NCI-H1105 (cell line): ENCODE measurements around the gene RFX4.

Source experiments
- DNase-seq: peaks from one replicate; lab custom pipeline; 2025; lab: John Stamatoyannopoulos, UW

Gene RFX4

GRCh38 chr12:106764220-106764619, 181.4 kb downstream of the RFX4 start:
- DNase-seq, result no peak

DNA sequence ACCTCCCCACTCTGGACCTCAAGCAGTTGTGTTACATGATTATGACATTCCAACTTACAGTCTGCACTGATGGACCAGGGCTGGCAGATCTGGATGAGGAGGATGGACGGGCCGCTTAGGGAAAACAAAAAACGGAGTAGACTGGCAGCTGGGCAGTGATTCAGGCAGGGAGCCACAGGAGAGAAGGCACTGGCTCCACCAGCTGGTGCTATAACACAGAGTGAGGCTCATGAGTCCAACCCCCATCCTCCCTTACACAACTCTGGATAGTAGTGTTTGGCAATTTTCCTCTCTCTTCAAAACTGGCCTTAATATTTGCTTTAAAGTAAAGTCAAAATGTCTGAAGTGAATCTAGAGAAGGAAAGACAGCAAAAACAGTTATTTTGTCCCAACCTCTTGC, 181.9 kb downstream of the RFX4 start:
- no peak for DNase-seq

DNA sequence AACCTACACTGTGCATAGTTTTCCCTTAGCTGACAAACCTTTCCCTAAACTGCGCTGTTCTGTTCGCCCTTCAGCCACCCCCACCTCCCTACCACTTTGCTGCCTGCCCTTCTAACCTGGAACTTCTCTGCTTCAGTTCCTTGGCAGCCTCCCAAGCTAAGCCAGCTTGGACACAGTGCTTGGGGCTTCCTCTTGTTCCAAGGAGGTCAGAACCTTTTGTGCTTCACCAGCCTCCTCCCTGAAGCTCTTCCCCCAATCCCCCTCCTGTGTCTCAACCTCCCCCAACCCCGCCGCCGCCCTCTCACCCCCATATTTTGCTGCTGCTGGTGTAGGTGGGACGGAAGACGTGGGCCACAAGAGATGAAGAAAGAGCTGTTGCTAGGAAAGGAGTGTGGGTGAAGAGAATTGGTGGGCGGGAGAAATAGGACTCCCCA, 183.6 kb downstream of the RFX4 start:
- no peak for DNase-seq

DNA sequence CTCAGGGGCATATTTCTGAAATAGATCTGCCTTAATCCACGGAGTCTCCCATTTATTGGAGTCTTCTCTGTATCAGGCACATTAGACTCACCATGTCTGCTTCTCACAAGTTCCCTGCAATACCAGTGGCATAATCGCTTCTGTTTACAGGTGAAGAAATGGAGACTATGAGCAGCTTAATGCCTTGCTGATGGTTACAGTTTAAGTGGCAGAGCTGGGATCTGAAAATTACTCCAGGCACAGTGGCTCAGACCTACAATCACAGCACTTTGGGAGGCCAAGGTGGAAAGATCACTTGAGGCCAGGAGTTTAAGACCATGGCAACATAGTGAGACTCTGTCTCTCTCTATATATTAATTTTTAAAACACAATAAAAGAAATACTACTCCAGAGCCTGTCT, 184.4 kb downstream of the RFX4 start:
- no peak for DNase-seq

GRCh38 chr12:106767954-106768822, 185.4 kb downstream of the RFX4 start:
- no peak for DNase-seq

DNA sequence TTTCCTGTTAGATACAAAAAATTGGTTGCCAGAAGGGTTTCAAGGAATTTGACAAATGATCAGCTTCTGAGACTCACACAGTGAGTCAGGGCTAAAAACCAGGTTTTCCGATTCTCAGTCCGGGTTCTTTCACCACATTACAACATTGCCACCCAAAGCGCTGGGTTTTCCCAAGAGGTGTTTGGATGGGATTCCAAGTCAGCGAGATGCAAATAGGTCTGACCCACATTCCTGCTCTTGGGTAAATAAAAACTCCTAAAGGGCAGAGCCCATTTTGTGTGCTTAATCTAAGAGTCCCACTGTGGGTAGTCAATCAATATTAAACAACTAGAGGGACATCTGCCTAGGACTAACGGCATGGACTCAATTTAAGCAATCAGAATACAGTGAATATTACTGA, 186.3 kb downstream of the RFX4 start:
- no peak for DNase-seq

GRCh38 chr12:106769546-106769945, 186.7 kb downstream of the RFX4 start:
- DNase-seq, result no peak

GRCh38 chr12:106771425-106771824, 188.6 kb downstream of the RFX4 start:
- no peak for DNase-seq

DNA sequence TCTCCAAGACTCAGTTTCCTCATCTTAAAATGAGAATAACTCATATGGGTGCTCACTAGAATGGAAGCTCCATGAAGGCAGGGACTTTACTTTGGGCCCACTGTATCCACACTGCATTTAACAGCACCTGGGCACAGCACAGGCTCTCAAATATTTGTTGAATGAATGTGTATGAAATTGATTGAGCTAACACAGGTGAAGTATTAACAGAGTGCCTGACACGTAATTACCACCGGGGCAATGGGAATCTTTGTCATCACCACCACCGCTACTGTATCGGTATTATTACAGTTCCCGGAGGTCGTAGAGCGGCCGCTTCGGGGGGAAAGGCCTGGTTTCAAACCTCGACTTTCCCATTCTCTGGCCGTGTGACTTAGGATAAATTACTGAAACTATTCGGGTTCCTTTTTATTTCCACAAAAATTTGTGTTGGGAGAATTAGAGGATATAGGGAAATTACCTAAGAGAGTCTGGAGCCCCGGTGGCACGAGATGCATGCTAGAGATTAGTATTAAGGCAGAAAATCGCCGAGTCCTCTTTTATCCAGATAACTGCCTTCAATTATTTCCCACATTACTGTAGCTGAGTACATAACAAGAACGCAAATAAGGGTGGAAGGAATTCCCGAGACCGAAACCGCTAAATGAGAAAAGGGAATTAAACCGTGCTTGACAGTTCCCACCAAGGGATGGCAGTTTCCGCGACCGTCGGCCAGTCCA, 190.6 kb downstream of the RFX4 start:
- no peak for DNase-seq

DNA sequence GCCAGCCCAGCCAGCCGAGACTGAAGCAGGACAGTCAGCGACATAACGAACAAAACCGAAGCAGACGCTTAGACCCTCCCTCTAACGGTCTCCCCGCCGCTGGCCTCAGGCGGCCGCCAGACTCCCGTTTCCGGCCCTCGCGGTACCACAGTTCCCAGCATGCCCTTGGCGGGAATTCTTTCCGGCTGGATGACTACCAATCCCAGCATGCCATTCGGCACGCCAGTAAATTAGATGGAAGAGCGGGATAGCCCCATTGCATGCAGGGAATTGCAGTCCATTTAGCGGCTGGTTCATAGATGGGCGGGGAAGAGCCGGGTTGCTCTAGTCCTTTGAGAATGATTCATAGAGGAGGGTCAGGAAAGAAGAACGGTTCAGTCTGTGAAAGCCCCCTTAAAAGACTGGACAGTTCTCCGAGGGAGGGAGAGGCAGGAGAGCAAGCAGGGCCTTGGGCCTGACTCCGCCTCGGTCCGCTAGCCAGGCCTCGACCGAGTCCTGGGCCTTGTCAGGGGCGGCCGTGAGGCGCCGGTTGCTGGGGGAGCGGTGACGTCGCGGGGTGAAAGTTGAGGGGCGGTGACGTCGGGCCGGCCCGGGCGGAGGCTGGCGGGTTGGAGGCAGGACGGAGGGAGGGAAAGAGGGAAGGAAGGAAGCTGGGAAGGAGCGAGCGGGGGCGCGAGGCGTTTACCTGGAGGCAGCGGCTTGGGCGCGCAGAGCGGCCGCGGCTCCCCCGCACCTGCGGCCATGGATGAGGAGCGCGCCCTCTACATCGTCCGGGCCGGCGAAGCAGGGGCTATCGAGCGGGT, 191.4 kb downstream of the RFX4 start, which contains the start of gene RIC8B:
RIC8B (plus strand) TSS at position 678 of the 803 bp plus-strand sequence; CDS start at position 742, 64 bp downstream.
- DNase-seq, result peak; percentile 95

DNA sequence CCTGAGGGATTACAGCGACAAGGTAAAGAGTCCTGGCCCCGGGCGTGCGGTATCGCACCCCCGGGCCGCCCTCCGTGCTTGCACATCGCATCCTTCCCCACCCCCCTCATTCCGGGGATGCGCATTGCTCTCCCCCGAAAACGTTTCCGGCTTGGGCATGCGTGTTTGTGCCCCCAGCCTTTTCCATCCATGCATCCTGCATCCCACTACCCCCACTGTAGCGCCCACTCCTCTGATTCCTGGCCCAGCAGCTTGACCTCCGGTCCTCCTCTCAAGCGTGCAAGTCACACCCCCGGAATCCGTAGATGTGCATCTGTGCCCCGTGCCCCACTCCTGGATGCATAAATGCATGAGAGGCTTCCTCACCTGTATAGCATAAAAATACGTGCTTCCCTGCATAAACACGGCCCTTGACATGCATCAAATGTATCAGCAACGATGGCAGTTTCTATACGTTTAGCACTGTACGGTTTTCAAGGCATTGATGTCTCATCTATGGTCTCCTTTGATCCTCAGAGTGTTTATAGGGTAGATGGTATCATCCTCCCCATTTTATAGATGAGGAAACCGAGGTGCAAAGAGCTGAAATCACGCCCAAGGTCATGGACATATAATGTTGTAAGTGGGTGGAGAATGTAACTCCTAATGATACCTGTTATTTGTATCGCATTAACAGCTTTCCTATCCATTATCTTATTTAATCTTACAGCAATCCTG, 192.2 kb downstream of the RFX4 start:
- peak; percentile 55 for DNase-seq

DNA sequence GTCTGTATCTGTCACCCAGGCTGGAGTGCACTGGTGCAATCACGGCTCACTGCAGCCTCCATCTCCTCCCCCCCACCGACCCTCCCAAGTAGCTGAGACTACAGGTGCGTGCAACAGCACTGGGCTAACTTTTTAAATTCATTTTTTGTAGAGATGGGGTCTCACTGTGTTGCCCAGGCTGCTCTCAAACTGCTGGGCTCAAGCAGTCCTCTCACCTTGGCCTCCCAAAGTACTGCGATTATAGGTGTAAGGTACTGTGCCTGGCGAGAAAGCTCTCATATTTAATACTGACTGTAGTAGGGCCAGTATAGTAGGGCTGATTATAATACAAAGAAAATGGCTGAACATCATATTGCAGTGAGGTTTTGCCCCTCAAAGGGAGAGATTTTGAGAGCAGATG, 194.1 kb downstream of the RFX4 start:
- DNase-seq, result no peak

- DNase-seq, result no peak
Measured at GRCh38 chr12:106780010-106780631, 197.3 kb downstream of the RFX4 start.

DNA sequence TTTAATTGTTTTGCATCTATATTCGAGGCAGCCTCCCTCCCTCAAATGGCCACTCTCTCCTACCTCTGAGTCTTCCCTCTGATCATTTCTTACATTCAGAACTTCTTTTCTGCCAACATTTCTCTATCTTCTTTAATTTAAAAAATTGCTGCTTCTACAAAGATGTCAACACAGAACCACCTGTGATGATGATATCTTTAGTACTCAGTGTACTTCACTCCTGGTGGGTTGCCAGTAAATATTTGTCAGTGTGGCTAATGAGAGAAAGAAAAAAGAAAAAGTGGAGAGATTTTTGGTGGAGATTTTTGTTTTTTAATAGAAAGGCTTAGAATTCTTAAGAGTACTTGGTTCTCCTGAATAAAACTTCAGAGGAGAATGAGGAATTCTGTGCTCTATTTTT, 199.8 kb downstream of the RFX4 start:
- no peak for DNase-seq

DNA sequence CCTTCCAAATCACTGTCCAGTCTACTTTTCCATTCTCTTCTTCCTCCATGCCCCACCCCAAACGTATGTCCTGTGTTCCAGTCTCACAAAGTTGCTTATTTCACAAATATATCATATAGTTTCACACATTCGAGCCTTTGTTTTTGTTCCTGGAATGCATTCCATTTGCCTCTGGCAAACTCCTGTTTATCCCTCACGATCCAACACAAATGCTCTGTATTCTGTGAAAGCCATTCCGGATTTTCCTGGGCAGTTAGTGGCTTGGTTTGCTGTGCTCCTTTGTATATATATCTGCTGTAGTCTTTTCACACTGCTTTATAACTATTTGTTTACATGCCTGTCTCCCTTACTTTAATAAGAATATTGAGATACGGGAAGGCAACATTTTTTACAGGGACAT, 200.7 kb downstream of the RFX4 start:
- no peak for DNase-seq

- no peak for DNase-seq
Measured at GRCh38 chr12:106790020-106790419, 207.2 kb downstream of the RFX4 start.

GRCh38 chr12:106791531-106791930, 208.7 kb downstream of the RFX4 start:
- DNase-seq, result peak; percentile 74

GRCh38 chr12:106794369-106794768, 211.6 kb downstream of the RFX4 start:
- no peak for DNase-seq

DNA sequence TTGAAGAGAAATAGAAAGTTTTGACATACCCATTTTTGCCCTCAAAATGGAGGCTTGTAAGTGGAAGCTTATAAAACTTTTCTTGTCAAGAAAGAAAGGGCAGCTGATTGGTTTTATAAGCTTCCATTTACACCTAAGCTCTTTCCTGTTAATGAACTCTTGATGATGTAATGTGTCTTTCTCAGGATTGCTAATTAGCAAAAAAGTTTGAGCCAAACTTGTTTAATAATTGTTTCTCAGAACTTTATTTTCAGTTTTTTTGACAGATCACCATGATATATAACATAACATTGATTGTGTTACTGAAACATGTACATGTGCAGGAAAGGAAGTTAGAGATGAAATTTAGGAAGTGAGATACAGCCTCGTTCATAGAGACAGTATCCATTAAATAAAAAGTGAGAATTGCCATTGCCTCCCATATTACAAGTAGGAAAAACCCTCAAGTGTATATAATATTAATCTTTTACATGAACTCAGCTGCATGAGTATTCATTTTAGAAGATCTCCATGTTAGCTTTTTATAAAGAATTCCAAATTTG, 218.4 kb downstream of the RFX4 start:
- no peak for DNase-seq

GRCh38 chr12:106801830-106802533, 219.2 kb downstream of the RFX4 start:
- no peak for DNase-seq
